T47D (cell line): Measurements from ENCODE around the gene PRR14L.
"Not testable (repeated sequence)": the region's sequence is repeated elsewhere in the genome, so short reads cannot be mapped to it uniquely, and the experiment has no call there.

Experiments
- DNase-seq, 2 experiments: peaks; one replicate each; pipeline versions ENCODE4 v3.0.0 to v3.0.0-alpha.2; 2011 to 2012; ENCODE audit warnings: low read depth in 1 of 2, low spot score in 1 of 2
- JUND ChIP-seq: IDR thresholded peaks from 2 replicates; pipeline ENCODE4 v1.6.1; 2012; ENCODE audit warnings: low read depth
- in situ Hi-C: cut with HindIII; loops from 2 replicates; pipeline ENCODE4 v1.10.0; 2016; ENCODE audit warnings: low sequenced_read_pairs, low pct_unique_long_range_greater_than_20kb

PRR14L gene

DNA sequence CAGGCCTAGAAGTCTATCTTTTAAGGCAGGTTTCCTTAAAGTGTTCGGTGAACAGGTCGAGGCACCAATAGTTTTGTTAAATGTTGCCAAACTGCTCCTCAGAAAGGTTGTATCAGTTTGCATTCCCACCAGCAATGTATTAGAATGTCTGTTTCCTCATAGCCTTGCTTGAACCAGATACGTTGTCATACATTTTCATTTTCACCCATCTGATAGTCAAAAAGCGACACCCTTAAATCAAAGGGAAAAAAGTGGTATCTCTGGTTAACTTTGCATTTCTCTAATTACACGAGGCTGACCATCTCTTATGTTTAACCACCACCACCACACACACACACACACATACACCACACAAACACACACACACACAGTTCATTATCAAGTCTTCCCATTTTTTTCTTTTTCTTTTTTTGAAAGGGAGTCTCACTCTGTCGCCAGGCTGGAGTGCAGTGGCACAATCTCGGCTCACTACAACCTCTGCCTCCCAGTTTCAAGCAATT lies 16.3 kb downstream of the PRR14L start:
- in situ Hi-C loops, result no loop called here
- no peak for TF ChIP-seq JUND
- no peak for DNase-seq

DNA sequence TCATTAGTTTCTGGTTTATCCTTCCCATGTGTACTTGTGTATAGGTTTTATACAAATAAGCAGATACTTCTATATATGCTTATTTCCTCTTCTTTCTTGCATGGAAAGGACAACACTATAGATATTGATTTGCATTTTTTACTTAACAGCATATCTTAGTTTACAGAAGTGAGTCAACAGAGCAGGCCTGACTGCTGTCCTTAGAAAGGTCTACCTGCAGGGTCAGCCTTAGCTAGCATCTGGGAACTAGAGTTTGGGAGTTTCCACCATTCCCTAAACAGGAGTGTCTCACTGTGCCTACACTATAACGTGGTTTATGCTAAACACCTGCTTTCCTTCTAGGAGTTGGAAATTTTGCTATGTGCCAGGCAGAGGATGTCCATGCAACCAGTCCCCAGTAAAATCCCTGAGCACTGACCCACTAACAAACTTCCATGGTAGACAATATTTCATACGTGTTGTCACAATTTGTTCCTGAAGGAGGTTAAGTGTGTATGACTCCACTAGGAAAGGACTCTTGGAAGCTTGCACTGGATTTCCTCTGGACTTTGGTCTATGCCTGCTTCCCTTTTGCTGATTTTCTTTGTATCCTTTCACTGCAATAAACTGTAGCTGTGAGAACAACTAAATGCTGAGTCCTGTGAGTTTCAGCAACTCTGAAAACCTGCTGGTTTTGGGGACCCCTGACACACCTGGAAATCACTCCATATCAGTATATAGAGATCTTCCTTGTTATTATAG lies 17.7 kb downstream of the PRR14L start:
- in situ Hi-C loops, result no loop called here
- no peak for TF ChIP-seq JUND

DNA sequence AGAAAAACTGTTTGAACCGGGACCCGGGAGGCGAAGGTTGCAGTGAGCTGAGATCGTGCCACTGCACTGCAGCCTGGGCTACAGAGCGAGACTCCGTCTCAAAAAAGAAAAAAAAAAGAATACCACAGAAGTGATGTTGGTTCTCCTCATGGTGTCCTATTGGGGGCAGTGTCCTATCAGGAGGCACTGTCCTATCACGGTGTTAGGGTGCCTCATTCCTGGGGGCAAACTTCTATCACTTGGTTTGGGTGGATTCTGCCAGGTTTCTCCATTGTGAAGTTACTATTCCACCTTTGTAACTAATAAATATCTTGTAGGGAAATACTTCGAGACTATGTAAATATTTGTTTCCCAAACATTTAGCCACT lies 19.6 kb downstream of the PRR14L start:
- TF ChIP-seq JUND, result no peak
- in situ Hi-C loops, result no loop called here
- no peak for DNase-seq

More for the DNA sequence above, 17.7 kb downstream of the PRR14L start:
- DNase-seq, result no peak

DNA sequence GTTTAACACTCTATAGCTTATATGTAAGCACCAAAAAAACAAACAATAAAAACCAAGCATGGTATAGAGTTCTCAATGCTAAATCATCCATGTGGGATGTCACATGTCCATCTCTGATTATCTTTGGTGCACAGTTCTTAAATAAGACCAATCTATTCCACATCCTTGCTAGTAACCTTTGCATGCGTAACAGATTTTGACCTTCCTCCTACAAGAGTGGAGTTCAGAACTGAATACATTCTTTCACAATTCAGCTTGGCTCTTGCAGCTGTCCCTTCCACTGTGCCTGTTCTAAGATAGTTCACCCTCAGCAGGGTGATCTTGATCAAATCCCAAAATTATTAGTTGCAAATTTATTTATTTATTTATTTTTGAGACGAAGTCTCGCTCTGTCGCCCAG lies 21.1 kb downstream of the PRR14L start:
- in situ Hi-C loops, result no loop called here
- no peak for TF ChIP-seq JUND
- no peak for DNase-seq

DNA sequence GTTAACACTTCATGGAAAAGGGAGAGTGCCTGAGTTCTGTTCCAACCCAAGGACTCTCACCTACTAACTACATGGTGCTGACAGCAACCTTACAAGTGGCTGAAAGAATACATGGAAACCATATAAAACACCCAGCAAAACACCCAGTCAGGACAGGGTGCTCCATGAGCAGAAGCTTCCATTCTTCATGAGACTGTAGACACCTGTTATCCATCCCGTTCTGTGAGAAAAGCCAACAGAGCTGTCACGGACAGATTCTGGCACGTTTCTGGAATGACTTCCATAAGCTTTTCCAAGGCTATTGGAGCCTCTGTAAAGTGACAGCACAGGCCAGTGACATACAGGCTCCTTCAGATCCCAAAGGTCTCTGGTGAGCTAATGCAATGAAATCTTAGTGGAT lies 23.2 kb downstream of the PRR14L start:
- DNase-seq, result no peak
- in situ Hi-C loops, result no loop called here
- no peak for TF ChIP-seq JUND

DNA sequence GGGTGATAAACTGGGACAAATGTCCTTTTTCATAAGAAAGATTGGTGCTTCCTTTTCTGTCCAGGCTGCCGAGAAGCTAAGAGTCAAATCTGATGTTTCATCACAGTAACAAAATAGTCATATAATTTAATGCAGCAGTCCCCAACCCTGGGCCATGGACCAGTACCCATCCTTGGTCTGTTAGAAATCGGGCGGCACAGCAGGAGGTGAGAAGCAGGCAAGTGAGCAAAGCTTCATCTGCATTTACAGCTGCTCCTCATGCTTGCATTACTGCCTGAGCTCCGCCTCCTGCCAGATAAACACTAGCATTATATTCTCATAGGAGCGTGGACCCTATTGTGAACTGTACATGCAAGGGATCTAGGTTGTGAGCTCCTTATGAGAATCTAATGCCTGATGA lies 26.2 kb downstream of the PRR14L start:
- in situ Hi-C loops, result no loop called here
- DNase-seq, result no peak
- no peak for TF ChIP-seq JUND

DNA sequence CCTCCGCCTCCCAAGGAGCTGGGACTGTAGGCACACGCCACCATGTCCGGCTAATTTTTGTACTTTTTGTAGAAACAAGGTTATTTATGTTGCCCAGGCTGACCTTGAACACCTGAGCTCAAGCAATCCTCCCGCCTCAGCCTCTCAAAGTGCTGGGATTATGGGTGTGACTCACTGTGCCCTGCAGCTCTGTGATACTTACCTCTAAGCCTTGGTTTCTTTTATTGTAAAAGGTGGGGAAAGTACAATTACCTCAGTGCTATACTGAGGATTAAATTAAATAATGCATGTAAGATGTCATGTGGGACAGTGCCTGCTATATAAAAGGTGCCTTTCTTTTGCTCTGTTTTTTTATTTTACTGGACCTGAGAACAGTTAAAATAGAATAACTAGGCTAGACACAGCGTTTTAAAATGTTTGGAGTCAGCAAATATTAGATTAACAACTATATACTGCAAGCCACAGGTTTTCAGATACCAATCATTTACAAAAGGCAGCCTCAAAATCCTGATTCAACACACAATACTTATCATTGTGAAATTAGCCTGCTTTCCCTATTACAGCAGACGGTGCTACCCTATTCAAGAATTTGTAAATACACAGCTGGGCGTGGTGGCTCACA lies 30.0 kb downstream of the PRR14L start:
- no peak for DNase-seq
- no peak for TF ChIP-seq JUND
- in situ Hi-C loops, result no loop called here

DNA sequence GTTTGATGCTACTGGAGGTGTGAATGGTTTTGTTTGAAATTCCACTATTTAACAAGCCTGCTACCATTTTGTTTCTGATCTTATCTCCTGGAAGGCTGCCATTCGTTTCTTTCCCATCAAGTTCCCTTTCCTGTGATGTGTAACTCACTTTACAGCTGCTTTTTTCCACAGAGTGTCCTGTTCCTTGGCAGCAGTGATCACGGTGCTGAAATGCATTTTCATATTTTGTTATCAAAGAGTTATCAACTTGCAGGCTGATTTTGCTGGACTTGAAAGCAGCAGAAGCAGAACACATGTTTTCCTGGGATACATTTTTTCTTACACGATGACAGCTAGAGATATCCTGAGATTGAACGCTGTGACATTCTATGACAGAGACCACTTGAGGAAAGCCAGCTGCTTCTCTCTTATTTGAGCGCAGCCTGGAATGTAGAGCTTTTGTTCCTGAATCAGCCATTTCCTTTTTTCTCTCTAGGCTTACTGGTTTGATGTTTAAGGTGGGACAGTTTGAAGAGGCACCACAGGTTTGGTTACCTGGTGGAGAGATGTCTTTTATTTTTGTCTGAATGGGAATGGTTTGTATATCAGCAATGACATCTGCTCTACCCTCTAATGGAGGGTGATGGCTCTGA lies 34.7 kb downstream of the PRR14L start:
- no peak for DNase-seq
- no peak for TF ChIP-seq JUND
- in situ Hi-C loops, result no loop called here

DNA sequence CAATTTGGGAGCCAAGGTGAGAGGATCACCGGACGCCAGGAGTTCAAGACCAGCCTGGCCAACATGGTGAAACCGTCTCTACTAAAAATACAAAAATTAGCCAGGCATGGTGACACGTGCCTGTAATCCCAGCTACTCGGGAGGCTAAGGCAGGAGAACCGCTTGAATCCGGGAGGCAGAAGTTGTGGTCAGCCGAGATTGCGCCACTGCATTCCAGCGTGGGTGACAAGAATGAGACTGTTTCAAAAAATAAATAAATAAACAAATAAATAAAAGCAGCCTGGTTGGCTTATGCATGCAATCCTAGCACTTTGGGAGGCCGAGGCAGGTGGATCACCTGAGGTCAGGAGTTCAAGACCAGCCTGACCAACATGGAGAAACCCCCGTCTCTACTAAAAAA lies 38.7 kb downstream of the PRR14L start:
- in situ Hi-C loops, DNase-seq: not testable (repeated sequence)

DNA sequence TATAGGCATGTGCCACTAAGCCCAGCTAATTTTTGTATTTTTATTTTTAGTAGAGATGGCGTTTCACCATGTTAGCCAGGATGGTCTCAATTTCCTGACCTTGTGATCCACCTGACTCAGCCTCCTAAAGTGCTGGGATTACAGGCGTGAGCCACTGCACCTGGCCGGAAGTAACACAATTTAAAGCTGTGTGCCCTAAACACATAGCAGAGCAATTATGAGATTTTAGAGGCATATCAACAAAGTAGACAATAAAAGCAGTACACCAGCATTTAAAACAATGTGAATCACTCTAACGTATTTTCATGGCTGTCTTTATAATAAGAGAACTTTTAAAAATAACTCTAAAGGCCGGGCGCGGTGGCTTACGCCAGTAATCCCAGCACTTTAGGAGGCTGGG lies 42.4 kb downstream of the PRR14L start:
- in situ Hi-C loops, result no loop called here
- no peak for DNase-seq
- TF ChIP-seq JUND, result no peak

DNA sequence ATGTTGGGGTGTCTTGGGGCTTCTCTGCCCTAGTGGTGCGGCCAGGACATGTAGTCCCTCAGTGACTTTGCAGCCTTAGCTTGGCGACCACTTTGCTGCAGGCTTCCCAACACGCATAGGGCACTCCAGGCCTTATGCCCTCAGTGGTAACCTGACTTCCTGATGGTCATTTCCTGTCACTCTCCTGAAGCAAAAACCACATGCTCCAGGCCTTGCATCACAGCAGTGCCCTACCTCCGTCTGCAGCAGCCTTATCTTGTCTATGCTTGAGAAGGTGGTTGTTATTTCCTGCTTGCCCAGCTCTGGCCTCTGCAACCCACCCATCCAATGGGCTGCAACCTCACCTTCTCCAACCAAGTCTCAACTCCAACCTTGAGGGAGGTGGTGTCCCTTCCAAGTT lies 54.5 kb downstream of the PRR14L start:
- no peak for DNase-seq
- in situ Hi-C loops, result no loop called here
- TF ChIP-seq JUND, result no peak

DNA sequence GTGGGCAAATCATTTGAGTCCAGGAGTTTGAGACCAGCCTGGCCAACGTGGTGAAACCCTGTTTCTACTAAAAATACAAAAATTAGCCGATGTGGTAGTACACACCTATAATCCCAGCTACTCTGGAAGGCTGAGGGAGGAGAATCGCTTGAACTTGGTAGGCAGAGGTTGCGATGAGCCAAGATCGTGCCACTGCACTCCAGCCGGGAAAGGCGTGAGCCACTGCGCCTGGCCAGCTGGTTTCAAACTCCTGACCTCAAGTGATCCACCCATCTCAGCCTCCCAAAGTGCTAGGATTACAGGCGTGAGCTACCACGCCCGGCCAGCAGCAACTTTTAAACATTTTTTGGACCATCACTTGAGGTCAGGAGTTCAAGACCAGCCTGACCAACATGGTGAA lies 55.9 kb downstream of the PRR14L start:
- DNase-seq, in situ Hi-C loops: not testable (repeated sequence)

DNA sequence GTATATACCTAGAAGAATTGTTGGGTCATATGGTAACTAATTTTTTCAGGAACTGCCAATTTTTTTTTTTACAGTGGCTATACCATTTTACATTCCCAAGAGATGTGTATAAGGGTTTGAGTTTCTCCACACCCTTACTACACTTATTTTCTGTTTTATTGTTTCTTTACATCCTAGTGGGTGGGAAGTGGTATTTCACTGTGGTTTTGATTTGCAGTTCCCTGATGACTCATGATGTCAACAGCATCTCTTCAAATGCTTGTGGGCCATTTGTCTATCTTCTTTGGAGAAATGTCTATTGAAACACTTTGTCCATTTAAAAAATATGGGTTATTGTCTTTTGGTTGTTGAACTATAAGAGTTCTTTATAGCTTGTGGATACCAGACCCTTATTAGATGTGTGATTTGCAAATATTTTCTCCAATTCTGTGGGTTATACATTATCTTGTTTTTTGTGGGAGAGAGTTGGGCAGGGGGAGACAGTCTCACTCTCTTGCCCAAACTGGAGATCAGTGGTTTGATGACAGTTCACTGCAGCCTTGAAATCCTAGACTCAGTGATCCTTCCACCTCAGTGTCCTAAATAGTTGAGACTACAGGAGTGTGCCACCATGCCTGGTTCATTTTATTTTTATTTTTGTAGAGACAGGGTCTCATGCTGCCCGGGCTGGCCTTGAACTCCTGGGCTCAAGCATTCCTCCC lies 57.6 kb downstream of the PRR14L start:
- DNase-seq, result no peak

More for the DNA sequence above, 57.6 kb downstream of the PRR14L start:
- no peak for TF ChIP-seq JUND
- in situ Hi-C loops, result no loop called here
